22Rv1 (cell line): Measurements from ENCODE around the gene THAP4.

Experiments
- CTCF ChIP-seq: fragments of 450-650 bp; IDR thresholded peaks from 2 replicates; pipeline ENCODE4 v1.5.1; 2017; ENCODE audit warnings: mild to moderate bottlenecking
- ZFX ChIP-seq: fragments of 450-650 bp; IDR thresholded peaks from 2 replicates; pipeline ENCODE4 v1.6.1; 2017; ENCODE audit warnings: antibody characterized with exemption, borderline replicate concordance

- TF ChIP-seq CTCF (no peak), ZFX (no peak)
These were observed 84.8 kb downstream of the THAP4 start for GRCh38 chr2:241551998-241552737.
